Measurements from ENCODE around the gene CORO7.

CORO7 gene

GRCh38 chr16:4324492-4325252 is 91.7 kb downstream of the CORO7 start:
- no peaks in the 10 kb centered on the region for H3K36me3 ChIP-seq (ENCODE audit: control insufficient read depth in 1 of 2, insufficient read depth in 2 of 2, low read length in 2 of 2)

GRCh38 chr16:4323845-4324488 is 92.4 kb downstream of the CORO7 start:
- no peaks in the 10 kb centered on the region for H3K9me3 ChIP-seq (ENCODE audit: control insufficient read depth in 1 of 2, low read length in 2 of 2)
- no peak overlapping the region for H3K4me3 ChIP-seq (ENCODE audit: low read depth in 1 of 2, low read length in 2 of 2)
- H3K36me3 ChIP-seq (ENCODE audit: control insufficient read depth in 1 of 2, insufficient read depth in 2 of 2, low read length in 2 of 2), result no peaks in the 10 kb centered on the region
- peak overlapping the region; percentile 60 for H3K27ac ChIP-seq (ENCODE audit: low read length)
- H3K27me3 ChIP-seq (ENCODE audit: low read depth, low read length), result no peaks in the 10 kb centered on the region
- H3K4me1 ChIP-seq (ENCODE audit: control insufficient read depth in 1 of 2, insufficient read depth in 2 of 2, low read length in 2 of 2), result peaks cover 4 to 68% of the 10 kb centered on the region in 2 donors

More at GRCh38 chr16:4324492-4325252, 91.7 kb downstream of the CORO7 start:
- no peak overlapping the region for H3K4me3 ChIP-seq (ENCODE audit: low read depth in 1 of 2, low read length in 2 of 2)
- H3K27ac ChIP-seq (ENCODE audit: low read length), result no peak overlapping the region
- peaks cover 4 to 68% of the 10 kb centered on the region in 2 donors for H3K4me1 ChIP-seq (ENCODE audit: control insufficient read depth in 1 of 2, insufficient read depth in 2 of 2, low read length in 2 of 2)
- no peaks in the 10 kb centered on the region for H3K27me3 ChIP-seq (ENCODE audit: low read depth, low read length)
- H3K9me3 ChIP-seq (ENCODE audit: control insufficient read depth in 1 of 2, low read length in 2 of 2), result no peaks in the 10 kb centered on the region

GRCh38 chr16:4323071-4323844 is 93.1 kb downstream of the CORO7 start:
- no peaks in the 10 kb centered on the region for H3K9me3 ChIP-seq (ENCODE audit: control insufficient read depth in 1 of 2, low read length in 2 of 2)
- peaks cover 4 to 68% of the 10 kb centered on the region in 2 donors for H3K4me1 ChIP-seq (ENCODE audit: control insufficient read depth in 1 of 2, insufficient read depth in 2 of 2, low read length in 2 of 2)
- H3K36me3 ChIP-seq (ENCODE audit: control insufficient read depth in 1 of 2, insufficient read depth in 2 of 2, low read length in 2 of 2), result no peaks in the 10 kb centered on the region
- H3K4me3 ChIP-seq (ENCODE audit: low read depth in 1 of 2, low read length in 2 of 2), result no peak overlapping the region
- no peaks in the 10 kb centered on the region for H3K27me3 ChIP-seq (ENCODE audit: low read depth, low read length)
- peak overlapping the region; percentile 60 for H3K27ac ChIP-seq (ENCODE audit: low read length)

- H3K4me1 ChIP-seq (ENCODE audit: control insufficient read depth in 1 of 2, insufficient read depth in 2 of 2, low read length in 2 of 2), result peaks cover 4 to 69% of the 10 kb centered on the region in 2 donors
- no peak overlapping the region for H3K27ac ChIP-seq (ENCODE audit: low read length)
- no peaks in the 10 kb centered on the region for H3K9me3 ChIP-seq (ENCODE audit: control insufficient read depth in 1 of 2, low read length in 2 of 2)
- no peak overlapping the region for H3K4me3 ChIP-seq (ENCODE audit: low read depth in 1 of 2, low read length in 2 of 2)
- H3K36me3 ChIP-seq (ENCODE audit: control insufficient read depth in 1 of 2, insufficient read depth in 2 of 2, low read length in 2 of 2), result no peaks in the 10 kb centered on the region
- no peaks in the 10 kb centered on the region for H3K27me3 ChIP-seq (ENCODE audit: low read depth, low read length)
These were observed 94.0 kb downstream of the CORO7 start for GRCh38 chr16:4322121-4323052.

- no peaks in the 10 kb centered on the region for H3K36me3 ChIP-seq (ENCODE audit: control insufficient read depth in 1 of 2, insufficient read depth in 2 of 2, low read length in 2 of 2)
- no peaks in the 10 kb centered on the region for H3K9me3 ChIP-seq (ENCODE audit: control insufficient read depth in 1 of 2, low read length in 2 of 2)
- no peaks in the 10 kb centered on the region for H3K27me3 ChIP-seq (ENCODE audit: low read depth, low read length)
- H3K4me3 ChIP-seq (ENCODE audit: low read depth in 1 of 2, low read length in 2 of 2), result no peak overlapping the region
- H3K4me1 ChIP-seq (ENCODE audit: control insufficient read depth in 1 of 2, insufficient read depth in 2 of 2, low read length in 2 of 2), result peaks cover 4 to 71% of the 10 kb centered on the region in 2 donors
- no peak overlapping the region for H3K27ac ChIP-seq (ENCODE audit: low read length)
These were observed 94.9 kb downstream of the CORO7 start for GRCh38 chr16:4321286-4322120.

- Histone ChIP-seq H3K27ac (ENCODE audit: low read length) (no peak overlapping the region), H3K36me3 (ENCODE audit: control insufficient read depth in 1 of 2, insufficient read depth in 2 of 2, low read length in 2 of 2) (no peaks in the 10 kb centered on the region), H3K4me3 (ENCODE audit: low read depth in 1 of 2, low read length in 2 of 2) (peak overlapping the region in 1 of 2 donors; percentile 17), H3K4me1 (ENCODE audit: control insufficient read depth in 1 of 2, insufficient read depth in 2 of 2, low read length in 2 of 2) (peaks cover 4 to 68% of the 10 kb centered on the region in 2 donors), H3K27me3 (ENCODE audit: low read depth, low read length) (no peaks in the 10 kb centered on the region), H3K9me3 (ENCODE audit: control insufficient read depth in 1 of 2, low read length in 2 of 2) (no peaks in the 10 kb centered on the region)
These were observed 95.7 kb downstream of the CORO7 start for GRCh38 chr16:4320571-4321137.

GRCh38 chr16:4319454-4320421 is 96.7 kb downstream of the CORO7 start:
- no peak overlapping the region for H3K27ac ChIP-seq (ENCODE audit: low read length)
- H3K36me3 ChIP-seq (ENCODE audit: control insufficient read depth in 1 of 2, insufficient read depth in 2 of 2, low read length in 2 of 2), result no peaks in the 10 kb centered on the region
- no peaks in the 10 kb centered on the region for H3K27me3 ChIP-seq (ENCODE audit: low read depth, low read length)
- H3K4me3 ChIP-seq (ENCODE audit: low read depth in 1 of 2, low read length in 2 of 2), result peak overlapping the region in 1 of 2 donors; percentile 17
- H3K4me1 ChIP-seq (ENCODE audit: control insufficient read depth in 1 of 2, insufficient read depth in 2 of 2, low read length in 2 of 2), result peaks cover 4 to 59% of the 10 kb centered on the region in 2 donors
- H3K9me3 ChIP-seq (ENCODE audit: control insufficient read depth in 1 of 2, low read length in 2 of 2), result no peaks in the 10 kb centered on the region

GRCh38 chr16:4318967-4319366 is 97.4 kb downstream of the CORO7 start:
- peaks cover 5% of the 10 kb centered on the region for H3K27me3 ChIP-seq (ENCODE audit: low read depth, low read length)
- no peak overlapping the region for H3K4me3 ChIP-seq (ENCODE audit: low read depth in 1 of 2, low read length in 2 of 2)
- no peaks in the 10 kb centered on the region for H3K36me3 ChIP-seq (ENCODE audit: control insufficient read depth in 1 of 2, insufficient read depth in 2 of 2, low read length in 2 of 2)
- H3K9me3 ChIP-seq (ENCODE audit: control insufficient read depth in 1 of 2, low read length in 2 of 2), result no peaks in the 10 kb centered on the region
- H3K27ac ChIP-seq (ENCODE audit: low read length), result no peak overlapping the region
- H3K4me1 ChIP-seq (ENCODE audit: control insufficient read depth in 1 of 2, insufficient read depth in 2 of 2, low read length in 2 of 2), result peaks cover 0 to 53% of the 10 kb centered on the region in 2 donors

GRCh38 chr16:4318451-4318910 is 97.9 kb downstream of the CORO7 start:
- H3K4me1 ChIP-seq (ENCODE audit: control insufficient read depth in 1 of 2, insufficient read depth in 2 of 2, low read length in 2 of 2), result peaks cover 0 to 52% of the 10 kb centered on the region in 2 donors

More at GRCh38 chr16:4318451-4318910, 97.9 kb downstream of the CORO7 start:
- Histone ChIP-seq H3K27ac (ENCODE audit: low read length) (no peak overlapping the region), H3K36me3 (ENCODE audit: control insufficient read depth in 1 of 2, insufficient read depth in 2 of 2, low read length in 2 of 2) (no peaks in the 10 kb centered on the region), H3K9me3 (ENCODE audit: control insufficient read depth in 1 of 2, low read length in 2 of 2) (no peaks in the 10 kb centered on the region), H3K4me3 (ENCODE audit: low read depth in 1 of 2, low read length in 2 of 2) (peak overlapping the region in 1 of 2 donors; percentile 19), H3K27me3 (ENCODE audit: low read depth, low read length) (peaks cover 5% of the 10 kb centered on the region)
